Left lobe of liver (tissue), 2 donors: ENCODE data around the gene B3GLCT. TPM values are rescaled to one million over a fixed set of nuclear protein-coding genes. Genes with fewer than 3 reads are reported as not detected.
"Not testable (repeated sequence)": the region's sequence is repeated elsewhere in the genome, so short reads cannot be mapped to it uniquely, and the experiment has no call there.

Source experiments
- ATAC-seq: fragments of 200-7000 bp; cut with Tn5 transposase; one replicate; pipeline ENCODE4 v1.9.1; 2020; ENCODE audit warnings: mild to moderate bottlenecking, moderate library complexity
- DNase-seq: peaks from one replicate; pipeline ENCODE4 v3.0.0-alpha.2; 2020; ENCODE audit warnings: low spot score
- total RNA-seq: library from RNA; stranded (reverse); gene quantifications from one replicate; pipeline ENCODE4 v1.2.1, GENCODE V29; 2021
- donor health status: DM: no; HTN: no; CAD: no; lungs with moderate emphysema.
- donor health status: DM: no; HTN: yes; CAD: no.

Gene B3GLCT
- total RNA-seq, 1 donor from 2014 or later = 3.3 TPM

GRCh38 chr13:31339616-31340015, 139.8 kb downstream of the B3GLCT start:
- not testable (repeated sequence) for DNase-seq

GRCh38 chr13:31340848-31341247, 141.1 kb downstream of the B3GLCT start:
- not testable (repeated sequence) for ATAC-seq, DNase-seq

More at GRCh38 chr13:31339616-31340015, 139.8 kb downstream of the B3GLCT start:
- not testable (repeated sequence) for ATAC-seq

GRCh38 chr13:31346891-31347290, 147.1 kb downstream of the B3GLCT start:
- ATAC-seq = no peak
- no peak for DNase-seq

- ATAC-seq (no peak), DNase-seq (no peak)
Observed at GRCh38 chr13:31349156-31349555, 149.4 kb downstream of the B3GLCT start.

- ATAC-seq (no peak), DNase-seq (no peak)
Observed at GRCh38 chr13:31350560-31350959, 150.8 kb downstream of the B3GLCT start.

GRCh38 chr13:31351376-31351775, 151.6 kb downstream of the B3GLCT start:
- ATAC-seq = no peak
- no peak for DNase-seq

- no peak for ATAC-seq
Observed at GRCh38 chr13:31352467-31352866, 152.7 kb downstream of the B3GLCT start.

GRCh38 chr13:31355001-31355400, 155.2 kb downstream of the B3GLCT start:
- no peak for DNase-seq
- no peak for ATAC-seq

More at GRCh38 chr13:31352467-31352866, 152.7 kb downstream of the B3GLCT start:
- no peak for DNase-seq

- DNase-seq = no peak
- ATAC-seq = no peak
Observed at GRCh38 chr13:31356991-31357390, 157.2 kb downstream of the B3GLCT start.

- ATAC-seq (no peak), DNase-seq (no peak)
Observed at GRCh38 chr13:31357581-31357980, 157.8 kb downstream of the B3GLCT start.

GRCh38 chr13:31361673-31362072, 161.9 kb downstream of the B3GLCT start:
- ATAC-seq (no peak), DNase-seq (no peak)

GRCh38 chr13:31365630-31366029, 165.9 kb downstream of the B3GLCT start:
- no peak for DNase-seq
- no peak for ATAC-seq

- no peak for ATAC-seq
- DNase-seq = no peak
Observed at GRCh38 chr13:31367410-31367809, 167.6 kb downstream of the B3GLCT start.

GRCh38 chr13:31369213-31369612, 169.4 kb downstream of the B3GLCT start:
- ATAC-seq = no peak
- no peak for DNase-seq

GRCh38 chr13:31372454-31372853, 172.7 kb downstream of the B3GLCT start:
- no peak for DNase-seq
- no peak for ATAC-seq

- no peak for ATAC-seq
- DNase-seq = no peak
Observed at GRCh38 chr13:31374682-31375081, 174.9 kb downstream of the B3GLCT start.

GRCh38 chr13:31377946-31378345, 178.2 kb downstream of the B3GLCT start:
- DNase-seq = no peak
- no peak for ATAC-seq

GRCh38 chr13:31380715-31381114, 180.9 kb downstream of the B3GLCT start:
- no peak for DNase-seq
- no peak for ATAC-seq

Other genes with a start within 250 kb of the B3GLCT start
- gene HSPH1, start 38.1 kb upstream of the B3GLCT start, total RNA-seq = 17.6 TPM